OCI-LY1 (cell line): ENCODE results near the gene SYDE2.

ENCODE experiments used
- EZH2 ChIP-seq: fragments of 200-600 bp; sonication (generic), shearing (Covaris generic); IDR thresholded peaks from 2 replicates; pipeline ENCODE4 v1.8.0; 2017; ENCODE audit warnings: borderline replicate concordance, mixed run types, mild to moderate bottlenecking, antibody characterized with exemption, low read length, moderate library complexity, mixed read lengths
- TF ChIP-seq, protein P1 (sequence below): fragments of 200-600 bp; sonication (generic), shearing (Covaris generic); IDR thresholded peaks from 2 replicates; pipeline ENCODE4 v1.5.1; 2017; ENCODE audit warnings: mild to moderate bottlenecking, antibody characterized with exemption, low read length, moderate library complexity, mixed read lengths

DNA sequence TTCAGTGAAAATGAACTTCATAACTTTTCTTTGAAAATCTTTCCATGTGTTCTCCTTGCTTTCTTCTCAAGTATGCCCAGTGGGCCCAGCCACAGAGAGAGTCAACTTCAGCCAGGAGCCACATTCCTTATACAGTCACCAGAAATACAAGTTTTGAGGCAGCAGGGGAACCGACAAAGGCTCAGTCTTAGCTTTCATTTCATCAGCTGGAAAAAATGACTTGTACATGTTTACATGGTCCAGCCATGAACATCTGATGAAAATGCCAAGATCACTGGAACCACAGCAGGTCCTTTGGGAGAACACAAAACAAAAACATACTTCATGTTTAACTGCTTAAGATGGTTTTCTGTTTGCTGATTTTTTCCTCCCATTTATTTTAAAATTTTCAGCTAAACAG, 72.5 kb downstream of the SYDE2 start:
- TF ChIP-seq, protein P1, sequence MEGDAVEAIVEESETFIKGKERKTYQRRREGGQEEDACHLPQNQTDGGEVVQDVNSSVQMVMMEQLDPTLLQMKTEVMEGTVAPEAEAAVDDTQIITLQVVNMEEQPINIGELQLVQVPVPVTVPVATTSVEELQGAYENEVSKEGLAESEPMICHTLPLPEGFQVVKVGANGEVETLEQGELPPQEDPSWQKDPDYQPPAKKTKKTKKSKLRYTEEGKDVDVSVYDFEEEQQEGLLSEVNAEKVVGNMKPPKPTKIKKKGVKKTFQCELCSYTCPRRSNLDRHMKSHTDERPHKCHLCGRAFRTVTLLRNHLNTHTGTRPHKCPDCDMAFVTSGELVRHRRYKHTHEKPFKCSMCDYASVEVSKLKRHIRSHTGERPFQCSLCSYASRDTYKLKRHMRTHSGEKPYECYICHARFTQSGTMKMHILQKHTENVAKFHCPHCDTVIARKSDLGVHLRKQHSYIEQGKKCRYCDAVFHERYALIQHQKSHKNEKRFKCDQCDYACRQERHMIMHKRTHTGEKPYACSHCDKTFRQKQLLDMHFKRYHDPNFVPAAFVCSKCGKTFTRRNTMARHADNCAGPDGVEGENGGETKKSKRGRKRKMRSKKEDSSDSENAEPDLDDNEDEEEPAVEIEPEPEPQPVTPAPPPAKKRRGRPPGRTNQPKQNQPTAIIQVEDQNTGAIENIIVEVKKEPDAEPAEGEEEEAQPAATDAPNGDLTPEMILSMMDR: no peak
- no peak for TF ChIP-seq EZH2
